GM12891 (cell line): ENCODE measurements around the gene TRIM41.

Source experiments
- PAX5 ChIP-seq: IDR thresholded peaks from 2 replicates; pipeline ENCODE4 v1.6.1; 2011; ENCODE audit warnings: low read length, moderate library complexity, mild to moderate bottlenecking; ENCODE audit not compliant: insufficient read depth, severe bottlenecking
- POLR2A ChIP-seq: IDR thresholded peaks from 2 replicates; pipeline ENCODE4 v1.6.1; 2011; ENCODE audit warnings: low read depth, low read length, control low read depth
- POLR2AphosphoS5 ChIP-seq: IDR thresholded peaks from 2 replicates; pipeline ENCODE4 v1.6.1; 2011; ENCODE audit warnings: low read depth, low read length, control low read depth
- POU2F2 ChIP-seq: IDR thresholded peaks from 2 replicates; pipeline ENCODE4 v1.6.1; 2011; ENCODE audit warnings: low read depth, mild to moderate bottlenecking, control low read depth, low read length, moderate library complexity
- SPI1 ChIP-seq: IDR thresholded peaks from 2 replicates; pipeline ENCODE4 v1.6.1; 2011; ENCODE audit warnings: low read depth, low read length, control low read depth
- TAF1 ChIP-seq: IDR thresholded peaks from 2 replicates; pipeline ENCODE4 v1.6.1; 2011; ENCODE audit warnings: low read depth, low read length, control low read depth

- TF ChIP-seq POLR2A (no peak), POLR2AphosphoS5 (no peak), TAF1 (no peak), SPI1 (no peak), POU2F2 (no peak), PAX5 (no peak)
Measured at GRCh38 chr5:181190711-181191525, 32.2 kb upstream of the TRIM41 start.
